Stimulated activated naive CD8-positive, alpha-beta T cell treated with anti-CD3 and anti-CD28 coated beads, Interleukin-15, amount 100 ng/mL, for 72 hours (primary cell): ENCODE data around the gene VPS8.

Experiments
- ATAC-seq: fragments of 150-1000 bp; cut with Tn5 transposase; 2 replicates; pipeline ENCODE4 v1.10.0; 2021; ENCODE audit warnings: mild to moderate bottlenecking, moderate library complexity
- DNase-seq, 2 donors: peaks; one replicate each; pipeline ENCODE4 v3.0.0; 2021 to 2022
- H3K27ac Mint-ChIP-seq, 2 donors: one replicate each; pipeline ENCODE4 v1.8.0; 2022; ENCODE audit warnings: mild to moderate bottlenecking in 2 of 2, mixed read lengths in 2 of 2, moderate library complexity in 2 of 2
- H3K27me3 Mint-ChIP-seq: one replicate; pipeline ENCODE4 v1.8.0; 2022; ENCODE audit warnings: mixed read lengths
- H3K4me1 Mint-ChIP-seq: one replicate; pipeline ENCODE4 v1.8.0; 2022; ENCODE audit warnings: mild to moderate bottlenecking, mixed read lengths
- H3K4me3 Mint-ChIP-seq, 2 donors: one replicate each; pipeline ENCODE4 v1.8.0; 2022; ENCODE audit warnings: mild to moderate bottlenecking in 2 of 2, mixed read lengths in 2 of 2, moderate library complexity in 1 of 2
- H3K9me3 Mint-ChIP-seq, 2 donors: one replicate each; pipeline ENCODE4 v1.8.0; 2022; ENCODE audit warnings: mixed read lengths in 2 of 2

Gene VPS8

DNA sequence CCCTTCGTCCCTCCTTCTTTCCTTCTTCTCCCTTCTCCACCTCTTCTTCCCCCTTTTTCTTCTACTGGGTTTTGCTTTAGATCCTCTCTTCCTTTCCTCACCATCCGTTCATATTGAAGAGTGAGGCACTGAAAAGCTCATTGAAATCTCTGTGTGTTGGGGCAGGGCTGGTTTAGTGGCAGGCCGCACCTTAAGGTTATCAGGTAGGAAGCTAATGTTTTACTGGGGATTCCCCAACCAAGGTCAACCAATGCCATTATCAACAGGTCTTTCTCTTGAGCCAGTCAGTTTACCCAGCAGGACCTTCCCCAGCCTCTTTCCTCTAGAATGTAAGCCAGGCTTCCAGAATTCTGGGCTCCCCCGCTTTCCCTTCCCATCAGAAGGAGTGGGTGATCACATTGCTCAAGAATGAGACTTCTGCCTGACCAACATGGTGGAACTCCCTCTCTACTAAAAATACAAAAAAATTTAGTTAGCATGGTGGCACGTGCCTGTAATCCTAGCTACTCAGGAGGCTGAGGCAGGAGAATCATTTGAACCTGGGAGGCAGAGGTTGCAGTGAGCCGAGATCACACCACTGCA is 11.5 kb upstream of the VPS8 start:
- peaks cover 33% of the 10 kb centered on the region for H3K27me3 Mint-ChIP-seq
- H3K27ac Mint-ChIP-seq: no peak overlapping the region
- no peak overlapping the region for H3K4me3 Mint-ChIP-seq
- DNase-seq: no peak
- H3K4me1 Mint-ChIP-seq: no peaks in the 10 kb centered on the region
- ATAC-seq: no peak
- H3K9me3 Mint-ChIP-seq: peaks cover 0 to 5% of the 10 kb centered on the region in 2 donors

DNA sequence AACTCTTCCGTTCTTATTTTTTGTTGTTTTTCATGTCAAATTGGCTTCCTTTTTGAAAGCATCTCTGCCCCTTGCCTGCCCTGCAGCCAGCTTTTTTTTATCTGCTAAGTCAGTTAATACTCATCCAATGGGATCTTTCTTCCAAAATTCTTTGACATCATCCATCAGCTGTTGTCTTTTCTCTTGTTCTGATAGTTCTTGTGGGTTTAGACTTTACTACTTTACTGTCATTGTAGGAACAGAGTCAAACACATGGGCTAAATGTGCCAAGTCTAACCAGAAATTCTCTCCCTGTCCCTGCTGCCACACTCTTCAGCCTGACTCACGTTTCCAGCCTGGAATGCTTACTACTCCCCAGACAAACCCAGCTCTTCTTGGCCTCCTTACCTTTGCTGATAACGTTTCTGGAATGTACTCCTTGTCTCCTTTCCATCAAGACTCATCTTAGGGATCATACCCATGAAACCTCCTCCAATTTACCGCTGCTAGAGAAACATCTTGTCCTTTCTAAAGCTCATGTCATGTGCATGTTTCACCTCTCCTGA is 10.7 kb upstream of the VPS8 start:
- Mint-ChIP-seq H3K9me3 (peaks cover 0 to 5% of the 10 kb centered on the region in 2 donors), H3K4me1 (no peaks in the 10 kb centered on the region), H3K27ac (no peak overlapping the region), H3K4me3 (no peak overlapping the region), H3K27me3 (peaks cover 33% of the 10 kb centered on the region)
- DNase-seq (no peak), ATAC-seq (no peak)

DNA sequence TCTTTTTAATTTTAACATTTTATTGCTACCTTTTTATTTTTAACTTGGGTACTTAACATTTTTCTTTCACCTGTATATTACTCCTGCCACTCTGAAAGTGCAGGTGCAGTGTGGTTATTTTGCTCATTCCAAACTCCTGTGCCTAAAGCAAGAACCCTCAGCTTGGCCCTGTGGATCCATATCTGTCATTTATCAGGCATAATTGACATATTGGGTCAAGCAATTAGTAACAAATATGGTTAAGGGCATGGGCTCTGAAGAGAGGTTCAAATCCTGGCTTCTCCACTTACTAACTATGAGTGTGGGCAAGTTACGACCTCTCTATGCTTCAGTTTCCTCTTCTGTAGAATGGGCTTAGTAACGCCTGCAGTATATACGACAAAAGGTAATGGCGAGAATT is 9.8 kb upstream of the VPS8 start:
- Mint-ChIP-seq H3K27ac (no peak overlapping the region), H3K9me3 (peaks cover 0 to 5% of the 10 kb centered on the region in 2 donors), H3K4me3 (no peak overlapping the region), H3K27me3 (peaks cover 33% of the 10 kb centered on the region), H3K4me1 (no peaks in the 10 kb centered on the region)
- DNase-seq: no peak
- no peak for ATAC-seq

DNA sequence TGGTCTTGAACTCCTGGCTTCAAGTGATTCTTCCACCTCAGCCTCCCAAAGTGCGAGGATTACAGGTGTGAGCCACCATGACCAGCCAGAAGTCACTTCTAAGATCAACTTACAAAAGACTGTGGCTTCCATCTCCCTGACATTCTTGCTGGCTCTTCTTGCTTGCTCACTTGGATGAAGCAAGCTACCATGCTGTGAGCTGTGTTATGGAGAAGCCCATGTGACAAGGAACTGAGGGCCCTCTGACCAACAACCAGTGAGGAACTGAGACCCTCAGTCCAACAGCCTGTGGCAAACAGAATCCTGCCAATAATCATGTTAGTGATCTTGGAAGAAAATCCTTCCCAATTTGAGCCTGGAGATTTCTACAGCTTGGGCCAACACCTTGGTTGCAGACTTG is 7.2 kb upstream of the VPS8 start:
- H3K9me3 Mint-ChIP-seq: no peaks in the 10 kb centered on the region
- no peak overlapping the region for H3K4me3 Mint-ChIP-seq
- no peak for DNase-seq
- peaks cover 21% of the 10 kb centered on the region for H3K27me3 Mint-ChIP-seq
- peaks cover 6% of the 10 kb centered on the region for H3K4me1 Mint-ChIP-seq
- no peak overlapping the region for H3K27ac Mint-ChIP-seq
- no peak for ATAC-seq

DNA sequence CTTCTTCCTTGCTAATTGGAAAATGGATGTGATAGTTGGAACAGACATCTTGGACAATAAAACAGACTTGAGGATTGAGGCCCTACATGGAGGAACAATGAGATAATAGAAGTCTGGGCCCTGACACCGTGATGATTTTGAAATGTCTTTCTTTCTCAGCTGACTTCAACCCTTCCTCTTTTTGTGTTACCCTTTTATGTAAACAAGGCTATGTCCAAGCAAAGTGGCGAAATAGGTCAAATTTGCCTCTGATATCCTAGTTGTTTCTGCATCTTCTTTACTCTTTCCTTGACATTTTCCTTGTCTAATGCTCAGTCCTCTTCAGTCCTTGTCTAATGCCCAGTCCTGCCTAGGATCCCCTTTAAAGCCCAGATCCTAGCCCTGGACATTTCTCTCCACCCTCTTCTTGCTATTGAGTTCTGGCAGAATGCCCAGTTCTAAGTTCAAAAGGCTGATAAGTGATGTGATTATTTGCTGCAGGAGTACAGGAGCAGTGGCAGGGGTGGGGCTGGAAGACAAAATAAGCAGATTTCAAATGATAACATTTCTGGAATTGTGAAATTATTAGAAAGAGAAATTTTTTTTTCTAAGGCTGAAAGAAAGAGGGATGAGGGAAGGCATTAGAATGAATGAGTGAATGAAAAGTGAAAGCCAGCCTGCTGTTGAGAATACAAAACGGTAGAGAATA is 6.5 kb upstream of the VPS8 start:
- no peak for DNase-seq

DNA sequence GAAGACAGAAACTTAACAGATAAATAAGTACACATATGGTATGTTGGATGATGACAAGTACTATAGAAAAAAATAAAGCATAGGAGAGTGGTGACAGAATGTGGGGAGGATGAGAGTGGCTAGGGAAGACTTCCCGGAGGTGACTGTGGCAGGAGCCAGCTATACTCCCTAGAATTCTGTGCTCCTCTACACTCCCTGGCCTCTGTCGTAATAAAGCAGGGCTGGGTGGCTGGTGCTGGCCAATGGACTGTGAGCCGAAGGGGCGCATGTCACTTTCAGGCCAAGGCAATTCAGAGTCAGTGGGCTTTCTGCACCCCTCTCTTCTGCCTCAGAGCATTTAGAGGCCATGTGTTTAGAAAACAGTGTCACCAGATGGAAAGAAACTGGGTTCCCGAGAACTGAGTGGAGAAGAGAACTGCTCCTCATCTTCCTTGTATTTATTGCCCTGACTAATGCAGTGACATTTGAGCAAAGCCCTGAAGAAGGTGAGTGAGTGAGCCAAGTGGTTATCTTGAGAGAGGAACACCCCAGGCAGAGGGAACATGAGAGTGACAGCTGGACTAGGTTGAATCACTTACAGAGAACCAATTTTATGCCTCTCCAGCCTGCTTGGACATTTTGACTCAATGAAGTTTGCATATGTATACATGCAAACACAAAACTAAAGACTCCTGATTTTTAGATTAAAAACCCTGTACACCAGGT is 5.2 kb upstream of the VPS8 start:
- no peaks in the 10 kb centered on the region for H3K9me3 Mint-ChIP-seq
- no peak overlapping the region for H3K27ac Mint-ChIP-seq
- H3K4me1 Mint-ChIP-seq: peaks cover 23% of the 10 kb centered on the region
- ATAC-seq (no peak), DNase-seq (no peak)
- peaks cover 2% of the 10 kb centered on the region for H3K27me3 Mint-ChIP-seq
- H3K4me3 Mint-ChIP-seq: no peak overlapping the region

More for the DNA sequence above, 6.5 kb upstream of the VPS8 start:
- ATAC-seq: no peak
- Mint-ChIP-seq H3K9me3 (no peaks in the 10 kb centered on the region), H3K27ac (no peak overlapping the region), H3K4me1 (peaks cover 11% of the 10 kb centered on the region), H3K27me3 (peaks cover 14% of the 10 kb centered on the region), H3K4me3 (no peak overlapping the region)

DNA sequence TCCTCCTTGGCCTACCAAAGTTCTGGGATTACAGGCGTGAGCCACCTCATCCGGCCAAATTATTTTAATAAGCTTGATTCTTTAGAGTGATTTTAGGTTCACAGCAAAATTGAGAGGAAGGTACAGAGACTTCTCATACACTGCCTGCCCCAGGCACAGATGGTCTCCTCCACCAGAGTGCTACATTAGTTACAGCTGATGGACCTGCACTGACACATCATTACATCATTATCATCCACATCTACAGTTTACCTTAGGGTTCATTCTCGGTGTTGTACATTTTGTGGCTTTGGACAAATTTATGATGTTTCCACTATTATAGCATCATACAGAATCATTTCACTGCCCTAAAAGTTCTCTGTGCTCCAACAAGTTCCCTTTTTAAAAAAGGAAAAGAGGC is 4.4 kb upstream of the VPS8 start:
- DNase-seq (no peak), ATAC-seq (no peak)
- Mint-ChIP-seq H3K4me3 (no peak overlapping the region), H3K27ac (no peak overlapping the region), H3K4me1 (peaks cover 28% of the 10 kb centered on the region), H3K27me3 (no peaks in the 10 kb centered on the region), H3K9me3 (no peaks in the 10 kb centered on the region)

DNA sequence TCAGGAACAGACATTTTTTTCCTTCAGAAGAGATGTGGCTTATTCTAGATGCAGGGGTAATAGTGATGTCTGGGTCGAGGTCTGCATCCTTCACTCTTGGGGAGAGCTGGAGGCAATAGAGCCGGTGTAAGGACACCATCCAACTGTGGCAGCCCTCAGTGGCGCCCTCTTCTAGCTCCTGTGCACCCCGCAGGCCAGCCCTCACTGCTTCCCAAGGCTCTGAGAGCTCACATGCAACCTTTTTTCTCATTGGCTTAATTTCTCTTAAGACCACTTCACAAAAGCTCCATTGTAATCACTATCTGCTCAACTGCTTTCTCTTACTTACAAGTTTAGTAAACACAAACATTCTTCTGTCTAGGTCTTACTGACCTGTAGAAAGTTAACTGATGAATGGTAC is 3.9 kb upstream of the VPS8 start:
- no peak overlapping the region for H3K27ac Mint-ChIP-seq
- DNase-seq (no peak), ATAC-seq (no peak)
- no peak overlapping the region for H3K4me3 Mint-ChIP-seq
- no peaks in the 10 kb centered on the region for H3K27me3 Mint-ChIP-seq
- peaks cover 33% of the 10 kb centered on the region for H3K4me1 Mint-ChIP-seq
- H3K9me3 Mint-ChIP-seq: no peaks in the 10 kb centered on the region

DNA sequence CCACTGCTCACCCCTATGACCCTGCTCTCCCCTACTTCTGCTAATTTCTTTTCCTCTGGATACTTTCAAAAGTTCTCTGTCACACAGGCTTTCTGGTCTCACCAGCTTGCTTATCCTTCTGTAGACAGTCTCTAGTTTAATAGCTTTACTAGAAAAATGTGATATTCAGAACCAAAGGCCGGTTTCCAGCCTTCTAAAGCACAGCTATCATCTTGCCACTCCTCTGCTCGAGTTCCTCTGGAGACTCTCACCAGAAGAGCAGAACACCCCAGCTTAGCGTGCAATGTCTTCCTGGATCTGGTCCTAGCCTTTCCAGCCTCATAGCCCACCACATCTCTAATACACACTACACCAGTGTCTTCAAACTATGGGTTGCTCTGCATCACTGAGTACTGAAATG is 1.8 kb upstream of the VPS8 start:
- H3K9me3 Mint-ChIP-seq: no peaks in the 10 kb centered on the region
- no peak overlapping the region for H3K27ac Mint-ChIP-seq
- H3K4me1 Mint-ChIP-seq: peaks cover 49% of the 10 kb centered on the region
- ATAC-seq (no peak), DNase-seq (no peak)
- no peaks in the 10 kb centered on the region for H3K27me3 Mint-ChIP-seq
- H3K4me3 Mint-ChIP-seq: no peak overlapping the region

DNA sequence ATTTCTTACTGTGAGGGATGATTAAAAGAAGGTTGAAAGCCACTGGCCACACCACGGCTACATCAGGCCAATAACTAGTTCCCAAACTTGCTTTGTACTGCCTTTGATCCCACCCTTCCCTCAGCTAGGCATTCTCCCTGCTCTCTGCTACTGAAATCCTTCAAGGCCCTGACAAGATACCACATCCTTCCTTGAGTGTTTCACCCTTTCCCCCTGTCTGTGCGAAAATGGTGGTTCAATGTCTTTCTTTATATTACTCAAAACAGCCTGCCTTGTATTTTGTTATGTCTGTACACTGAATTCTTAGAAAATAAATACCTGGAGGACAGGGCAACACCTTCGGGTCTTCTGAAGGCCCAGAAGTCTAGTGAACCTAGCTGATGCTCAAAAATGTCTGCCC is 932 bp upstream of the VPS8 start:
- Mint-ChIP-seq H3K27me3 (no peaks in the 10 kb centered on the region), H3K4me3 (peak overlapping the region; percentile 11 to 21), H3K27ac (peak overlapping the region; percentile 3 to 28), H3K4me1 (peaks cover 57% of the 10 kb centered on the region), H3K9me3 (no peaks in the 10 kb centered on the region)
- DNase-seq: peak in 1 of 2 donors; percentile 39
- peak; percentile 57 for ATAC-seq

DNA sequence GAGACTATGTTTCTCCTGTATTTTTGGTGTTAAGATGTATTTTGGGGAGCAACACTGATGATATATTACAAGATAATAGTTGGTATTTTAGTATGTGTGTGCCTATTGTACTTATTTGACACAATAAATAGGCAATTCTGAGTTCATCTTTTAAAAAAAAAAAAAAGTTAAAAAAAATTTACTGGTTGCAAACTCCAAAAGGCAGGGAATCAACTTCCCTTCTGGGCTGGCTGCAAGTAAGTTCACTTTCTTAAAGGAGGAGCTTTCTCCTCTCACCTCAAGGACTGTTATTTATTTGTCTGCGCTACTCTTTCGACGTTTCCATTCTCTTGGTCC is 335 bp upstream of the VPS8 start:
- DNase-seq (no peak), ATAC-seq (no peak)
- Mint-ChIP-seq H3K4me1 (peaks cover 60% of the 10 kb centered on the region), H3K27me3 (no peaks in the 10 kb centered on the region), H3K27ac (peak overlapping the region; percentile 90 to 97), H3K4me3 (peak overlapping the region; percentile 92 to 93), H3K9me3 (no peaks in the 10 kb centered on the region)

DNA sequence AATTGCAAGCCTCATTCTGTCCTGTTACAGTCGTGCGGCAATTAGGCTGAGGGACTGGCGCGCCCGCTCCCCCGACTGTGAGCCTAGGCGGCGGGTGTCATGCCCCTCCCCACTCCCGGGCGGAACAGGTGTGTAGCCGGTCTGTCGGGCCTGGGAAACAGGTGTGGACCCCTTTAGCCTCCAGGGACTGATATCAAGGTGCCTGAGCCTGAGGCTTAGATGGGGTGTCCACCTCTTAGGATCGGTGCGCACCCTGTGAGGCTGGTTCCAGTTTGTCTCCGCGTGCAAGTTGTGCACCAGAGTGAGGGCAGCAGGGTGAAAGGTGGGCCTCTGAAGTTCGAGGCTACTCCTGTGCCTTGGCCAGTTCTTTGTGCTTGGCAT is 686 bp downstream of the VPS8 start:
- H3K4me3 Mint-ChIP-seq: peak overlapping the region; percentile 92 to 93
- peak; percentile 17 to 28 for DNase-seq
- H3K4me1 Mint-ChIP-seq: peaks cover 67% of the 10 kb centered on the region
- H3K9me3 Mint-ChIP-seq: no peaks in the 10 kb centered on the region
- peak overlapping the region; percentile 61 to 97 for H3K27ac Mint-ChIP-seq
- peak; percentile 19 for ATAC-seq
- H3K27me3 Mint-ChIP-seq: no peaks in the 10 kb centered on the region

DNA sequence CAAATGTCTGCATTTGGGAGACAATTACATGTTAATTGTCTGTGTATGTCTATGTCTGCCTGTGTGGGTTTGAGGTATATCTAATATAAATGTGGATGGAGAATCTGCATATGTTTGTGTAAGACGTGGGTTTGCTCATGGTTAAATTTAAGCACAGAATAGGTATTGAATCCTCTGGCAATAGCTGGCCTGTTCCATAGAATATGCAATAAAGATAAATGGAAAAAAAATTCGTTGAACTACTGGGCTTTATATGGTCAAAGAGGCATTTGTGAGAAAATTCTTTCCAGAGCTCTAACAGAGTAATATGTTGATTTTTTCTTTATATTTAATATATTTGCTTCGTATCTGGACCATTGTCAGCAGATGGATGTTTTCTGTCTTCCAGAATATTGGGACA is 1.4 kb downstream of the VPS8 start:
- Mint-ChIP-seq H3K4me3 (peak overlapping the region; percentile 92 to 93), H3K9me3 (no peaks in the 10 kb centered on the region), H3K4me1 (peaks cover 67% of the 10 kb centered on the region), H3K27ac (no peak overlapping the region), H3K27me3 (no peaks in the 10 kb centered on the region)
- DNase-seq: no peak
- ATAC-seq: no peak

DNA sequence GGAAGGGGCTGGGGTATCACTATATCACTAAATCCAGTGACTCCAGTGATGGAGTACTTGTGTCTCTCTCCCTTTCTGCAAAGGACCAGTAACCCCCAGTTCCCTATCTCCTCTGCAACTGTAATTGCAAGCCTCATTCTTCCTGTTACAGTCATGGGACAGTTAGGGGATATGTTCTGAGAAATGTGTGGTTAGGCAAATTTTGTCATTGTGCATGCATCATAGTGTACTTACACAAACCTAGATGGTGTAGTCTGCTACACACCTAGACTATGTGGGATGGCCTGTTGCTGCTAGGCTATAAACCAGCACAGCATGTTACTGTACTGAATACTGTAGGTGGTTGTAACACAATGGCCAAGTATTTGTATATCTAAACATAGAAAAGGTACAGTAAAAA is 2.2 kb downstream of the VPS8 start:
- Mint-ChIP-seq H3K27me3 (no peaks in the 10 kb centered on the region), H3K9me3 (no peaks in the 10 kb centered on the region), H3K4me3 (peak overlapping the region; percentile 14 to 66), H3K27ac (peak overlapping the region in 1 of 2 donors; percentile 20), H3K4me1 (peaks cover 61% of the 10 kb centered on the region)
- DNase-seq (no peak), ATAC-seq (peak; percentile 60)

DNA sequence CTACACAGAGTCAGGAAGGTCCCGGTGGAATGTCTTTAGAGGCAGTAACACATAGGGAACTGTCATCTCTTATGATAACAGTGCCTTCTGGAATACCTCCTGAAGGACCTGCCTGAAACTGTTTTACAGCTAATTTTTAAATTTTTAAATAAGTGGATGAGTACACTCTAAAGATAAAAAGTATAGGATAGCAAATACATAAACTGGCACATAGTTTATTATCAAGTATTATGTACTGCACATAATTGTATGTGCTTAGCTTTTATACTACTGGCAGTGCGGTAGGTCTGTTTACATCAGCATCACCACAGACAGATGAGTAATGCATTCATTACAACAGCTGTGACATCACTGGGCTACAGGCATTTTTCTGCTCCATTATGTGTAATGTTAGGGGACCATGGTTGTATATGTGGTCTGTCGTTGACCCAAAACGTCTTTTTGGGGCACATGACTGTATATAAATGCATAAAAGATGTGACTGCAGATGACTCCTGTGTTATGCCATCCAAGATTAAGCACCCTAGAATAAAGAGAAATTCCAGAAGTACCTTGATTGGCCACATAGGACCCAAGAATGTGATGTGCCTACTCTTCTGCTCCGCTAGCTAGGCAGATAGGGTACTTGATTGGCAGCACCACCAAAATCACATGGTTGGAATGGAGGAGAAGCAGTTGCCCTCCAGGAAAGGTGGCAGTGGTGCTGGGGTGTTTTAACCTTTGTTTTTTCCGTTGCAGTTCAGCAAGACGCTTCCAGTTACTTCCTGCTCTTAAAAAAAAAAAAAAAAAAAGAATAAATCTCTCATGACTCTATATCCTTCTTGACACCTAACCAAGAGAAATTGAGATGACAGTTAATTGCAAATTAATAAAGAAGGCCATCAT is 3.3 kb downstream of the VPS8 start:
- peak in 1 of 2 donors; percentile 35 for DNase-seq
- Mint-ChIP-seq H3K9me3 (no peaks in the 10 kb centered on the region), H3K27me3 (no peaks in the 10 kb centered on the region), H3K27ac (peak overlapping the region in 1 of 2 donors; percentile 87), H3K4me3 (peak overlapping the region in 1 of 2 donors; percentile 48), H3K4me1 (peaks cover 67% of the 10 kb centered on the region)
- ATAC-seq: peak; percentile 66
